GM23338 (cell line): Measurements from ENCODE around the gene AQP3. TPM values are rescaled to one million over a fixed set of nuclear protein-coding genes. Genes with fewer than 3 reads are reported as not detected.

Source experiments
- ATAC-seq: fragments of 200-7000 bp; cut with Tn5 transposase; 3 replicates; pipeline ENCODE4 v1.9.1; 2020
- DNase-seq: peaks from one replicate; pipeline ENCODE4 v3.0.0-alpha.2; 2015; ENCODE audit warnings: low spot score
- H2AFZ ChIP-seq: fragments of 200-600 bp; sonication (generic); 2 replicates; pipeline ENCODE4 v1.8.0; 2016; ENCODE audit warnings: antibody characterized with exemption, mild to moderate bottlenecking, moderate library complexity
- H3F3A ChIP-seq: fragments of 200-600 bp; sonication (generic); replicated peaks from 2 replicates; pipeline ENCODE4 v1.8.0; 2017; ENCODE audit warnings: antibody characterized with exemption, mixed run types, low read depth
- H3K27ac ChIP-seq: fragments of 200-600 bp; sonication (generic); 2 replicates; pipeline ENCODE4 v1.6.1; 2016; ENCODE audit warnings: low read depth
- H3K27me3 ChIP-seq: fragments of 200-600 bp; sonication (generic); 2 replicates; pipeline ENCODE4 v1.8.0; 2016; ENCODE audit warnings: mild to moderate bottlenecking, mixed run types, moderate library complexity; ENCODE audit not compliant: insufficient read depth
- H3K36me3 ChIP-seq: fragments of 200-600 bp; sonication (generic); 2 replicates; pipeline ENCODE4 v1.8.0; 2016; ENCODE audit warnings: mild to moderate bottlenecking; ENCODE audit not compliant: insufficient read depth
- H3K4me1 ChIP-seq: fragments of 200-600 bp; sonication (generic); 2 replicates; pipeline ENCODE4 v1.8.0; 2016; ENCODE audit warnings: mild to moderate bottlenecking, moderate library complexity; ENCODE audit not compliant: insufficient read depth
- H3K4me2 ChIP-seq: fragments of 200-600 bp; sonication (generic); 2 replicates; pipeline ENCODE4 v1.7.1; 2017; ENCODE audit warnings: mixed run types
- H3K4me3 ChIP-seq: fragments of 200-600 bp; sonication (generic); 2 replicates; pipeline ENCODE4 v1.6.1; 2016; ENCODE audit warnings: mixed run types
- H3K79me2 ChIP-seq: fragments of 200-600 bp; sonication (generic); replicated peaks from 2 replicates; pipeline ENCODE4 v1.8.0; 2017; ENCODE audit warnings: mild to moderate bottlenecking; ENCODE audit not compliant: insufficient read depth
- H3K9me2 ChIP-seq: fragments of 200-600 bp; sonication (generic); 2 replicates; pipeline ENCODE4 v1.8.0; 2017; ENCODE audit not compliant: insufficient read depth
- H4K20me1 ChIP-seq: fragments of 200-600 bp; sonication (generic); replicated peaks from 2 replicates; pipeline ENCODE4 v1.8.0; 2017; ENCODE audit warnings: mild to moderate bottlenecking; ENCODE audit not compliant: insufficient read depth
- H3K27ac Mint-ChIP-seq: 2 replicates; pipeline ENCODE4 v1.8.0; 2020; ENCODE audit warnings: inconsistent platforms, mild to moderate bottlenecking, moderate library complexity, mixed read lengths
- H3K27me3 Mint-ChIP-seq: 3 replicates; pipeline ENCODE4 v1.8.0; 2022; ENCODE audit warnings: low read depth, mild to moderate bottlenecking, moderate library complexity, mixed read lengths, inconsistent platforms; ENCODE audit not compliant: insufficient read depth, poor library complexity
- H3K36me3 Mint-ChIP-seq: 3 replicates; pipeline ENCODE4 v1.8.0; 2021; ENCODE audit warnings: low read depth, mild to moderate bottlenecking, inconsistent platforms, moderate library complexity, mixed read lengths
- H3K4me1 Mint-ChIP-seq: 3 replicates; pipeline ENCODE4 v1.8.0; 2020; ENCODE audit warnings: mild to moderate bottlenecking, inconsistent platforms, mixed read lengths
- H3K4me3 Mint-ChIP-seq: 3 replicates; pipeline ENCODE4 v1.8.0; 2021; ENCODE audit warnings: moderate library complexity, mild to moderate bottlenecking, inconsistent platforms, mixed read lengths
- H3K9me3 Mint-ChIP-seq: 3 replicates; pipeline ENCODE4 v1.8.0; 2020; ENCODE audit warnings: moderate library complexity, mild to moderate bottlenecking, inconsistent platforms, mixed read lengths
- CREB1 ChIP-seq: fragments of 250-450 bp; sonication (Bioruptor Pico); IDR thresholded peaks from 2 replicates; pipeline ENCODE4 v1.5.0; 2020; ENCODE audit warnings: low read depth, mild to moderate bottlenecking, moderate library complexity
- EZH2 ChIP-seq: fragments of 200-600 bp; sonication (generic); IDR thresholded peaks from one replicate; pipeline ENCODE4 v1.8.0; 2017; ENCODE audit warnings: antibody characterized with exemption, mild to moderate bottlenecking, low read depth; ENCODE audit not compliant: unreplicated experiment
- EZH2phosphoT487 ChIP-seq: fragments of 200-600 bp; sonication (generic); IDR thresholded peaks from one replicate; pipeline ENCODE4 v1.8.1; 2018; ENCODE audit warnings: antibody characterized with exemption; ENCODE audit not compliant: unreplicated experiment
- NANOG ChIP-seq: IDR thresholded peaks from 2 replicates; pipeline ENCODE4 v1.6.1; 2016; ENCODE audit warnings: antibody characterized with exemption, borderline replicate concordance
- STAT1 ChIP-seq: IDR thresholded peaks from one replicate; pipeline ENCODE4 v1.6.1; 2016; ENCODE audit warnings: antibody characterized with exemption; ENCODE audit not compliant: unreplicated experiment
- ZNF114 ChIP-seq: fragments of 250-450 bp; sonication (Bioruptor Pico); IDR thresholded peaks from 2 replicates; pipeline ENCODE4 v1.5.0; 2020; ENCODE audit warnings: mild to moderate bottlenecking, moderate library complexity
- ZNF331 ChIP-seq: fragments of 250-450 bp; sonication (Bioruptor Pico); IDR thresholded peaks from 2 replicates; pipeline ENCODE4 v1.5.0; 2020; ENCODE audit warnings: low read depth, mild to moderate bottlenecking, moderate library complexity
- polyA plus RNA-seq: library from polyadenylated mRNA; unstranded; fragments of >200 nt; fragmentation: Nextera tagmentation; extraction: Ambion mirVana; gene quantifications from 2 replicates; pipeline ENCODE4 v1.2.1, GENCODE V29; 2016
- total RNA-seq: library from RNA; depleted of rRNA; stranded (reverse); fragments of >200 nt; shearing (Covaris generic); gene quantifications from 2 replicates; pipeline ENCODE4 v1.2.3, GENCODE V29; 2014
- TF ChIP-seq, protein P1 (sequence below): fragments of 250-450 bp; sonication (Bioruptor Pico); IDR thresholded peaks from 2 replicates; pipeline ENCODE4 v1.5.0; 2020; ENCODE audit warnings: mild to moderate bottlenecking, moderate library complexity
- TF ChIP-seq, protein P2 (sequence below), 2 experiments: fragments of 200-600 bp in 1 of 2; sonication (generic) in 1 of 2; conservative IDR thresholded peaks; 2 replicates each; pipeline versions ENCODE4 v1.5.1 to v1.6.1; 2016 to 2017; ENCODE audit warnings: antibody characterized with exemption in 2 of 2, low read depth in 2 of 2, mild to moderate bottlenecking in 2 of 2, moderate library complexity in 1 of 2
- TF ChIP-seq, protein P3 (sequence below): IDR thresholded peaks from one replicate; pipeline ENCODE4 v1.6.1; 2018; ENCODE audit warnings: antibody characterized with exemption; ENCODE audit not compliant: unreplicated experiment
- TF ChIP-seq, protein P4 (sequence below): IDR thresholded peaks from 2 replicates; pipeline ENCODE4 v1.6.1; 2016; ENCODE audit warnings: antibody characterized with exemption

The AQP3 gene
- total and polyA plus RNA-seq, 2 experiments from 2014 or later = 1.4 to 3.5 TPM

DNA sequence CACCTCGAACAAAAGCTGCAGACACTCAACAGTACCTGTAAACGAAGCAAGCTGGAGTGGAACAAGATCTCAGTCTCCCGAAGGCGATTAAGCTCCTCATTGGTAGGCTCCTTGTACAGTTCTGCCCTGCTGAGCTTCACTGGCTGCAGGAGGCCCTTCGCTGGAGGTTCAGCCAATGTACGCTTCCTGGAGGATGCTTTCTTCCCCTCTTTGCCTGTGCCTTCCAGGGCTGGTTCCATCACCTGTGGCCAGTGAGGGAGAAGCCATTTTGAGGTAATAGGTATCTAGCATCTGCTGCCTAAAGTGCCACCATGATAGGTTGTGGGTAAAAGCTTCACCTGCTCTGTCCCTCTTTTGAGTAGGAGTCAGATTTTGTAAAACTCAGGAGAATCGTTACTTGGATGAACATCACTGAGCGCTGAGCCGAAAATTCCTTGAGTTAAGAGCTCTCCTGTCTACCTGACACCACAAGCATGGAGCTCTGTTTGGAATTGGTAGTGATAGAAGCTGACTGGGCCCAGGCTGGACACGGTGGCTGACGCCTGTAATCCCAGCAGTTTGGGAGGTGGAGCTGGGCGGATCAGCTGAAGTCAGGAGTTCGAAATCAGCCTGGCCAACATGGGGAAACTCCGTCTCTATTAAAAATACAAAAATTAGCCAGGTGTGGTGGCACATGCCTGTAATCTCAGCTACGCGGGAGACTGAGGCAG, 24.9 kb upstream of the AQP3 start (continued):
- TF ChIP-seq, protein P1, sequence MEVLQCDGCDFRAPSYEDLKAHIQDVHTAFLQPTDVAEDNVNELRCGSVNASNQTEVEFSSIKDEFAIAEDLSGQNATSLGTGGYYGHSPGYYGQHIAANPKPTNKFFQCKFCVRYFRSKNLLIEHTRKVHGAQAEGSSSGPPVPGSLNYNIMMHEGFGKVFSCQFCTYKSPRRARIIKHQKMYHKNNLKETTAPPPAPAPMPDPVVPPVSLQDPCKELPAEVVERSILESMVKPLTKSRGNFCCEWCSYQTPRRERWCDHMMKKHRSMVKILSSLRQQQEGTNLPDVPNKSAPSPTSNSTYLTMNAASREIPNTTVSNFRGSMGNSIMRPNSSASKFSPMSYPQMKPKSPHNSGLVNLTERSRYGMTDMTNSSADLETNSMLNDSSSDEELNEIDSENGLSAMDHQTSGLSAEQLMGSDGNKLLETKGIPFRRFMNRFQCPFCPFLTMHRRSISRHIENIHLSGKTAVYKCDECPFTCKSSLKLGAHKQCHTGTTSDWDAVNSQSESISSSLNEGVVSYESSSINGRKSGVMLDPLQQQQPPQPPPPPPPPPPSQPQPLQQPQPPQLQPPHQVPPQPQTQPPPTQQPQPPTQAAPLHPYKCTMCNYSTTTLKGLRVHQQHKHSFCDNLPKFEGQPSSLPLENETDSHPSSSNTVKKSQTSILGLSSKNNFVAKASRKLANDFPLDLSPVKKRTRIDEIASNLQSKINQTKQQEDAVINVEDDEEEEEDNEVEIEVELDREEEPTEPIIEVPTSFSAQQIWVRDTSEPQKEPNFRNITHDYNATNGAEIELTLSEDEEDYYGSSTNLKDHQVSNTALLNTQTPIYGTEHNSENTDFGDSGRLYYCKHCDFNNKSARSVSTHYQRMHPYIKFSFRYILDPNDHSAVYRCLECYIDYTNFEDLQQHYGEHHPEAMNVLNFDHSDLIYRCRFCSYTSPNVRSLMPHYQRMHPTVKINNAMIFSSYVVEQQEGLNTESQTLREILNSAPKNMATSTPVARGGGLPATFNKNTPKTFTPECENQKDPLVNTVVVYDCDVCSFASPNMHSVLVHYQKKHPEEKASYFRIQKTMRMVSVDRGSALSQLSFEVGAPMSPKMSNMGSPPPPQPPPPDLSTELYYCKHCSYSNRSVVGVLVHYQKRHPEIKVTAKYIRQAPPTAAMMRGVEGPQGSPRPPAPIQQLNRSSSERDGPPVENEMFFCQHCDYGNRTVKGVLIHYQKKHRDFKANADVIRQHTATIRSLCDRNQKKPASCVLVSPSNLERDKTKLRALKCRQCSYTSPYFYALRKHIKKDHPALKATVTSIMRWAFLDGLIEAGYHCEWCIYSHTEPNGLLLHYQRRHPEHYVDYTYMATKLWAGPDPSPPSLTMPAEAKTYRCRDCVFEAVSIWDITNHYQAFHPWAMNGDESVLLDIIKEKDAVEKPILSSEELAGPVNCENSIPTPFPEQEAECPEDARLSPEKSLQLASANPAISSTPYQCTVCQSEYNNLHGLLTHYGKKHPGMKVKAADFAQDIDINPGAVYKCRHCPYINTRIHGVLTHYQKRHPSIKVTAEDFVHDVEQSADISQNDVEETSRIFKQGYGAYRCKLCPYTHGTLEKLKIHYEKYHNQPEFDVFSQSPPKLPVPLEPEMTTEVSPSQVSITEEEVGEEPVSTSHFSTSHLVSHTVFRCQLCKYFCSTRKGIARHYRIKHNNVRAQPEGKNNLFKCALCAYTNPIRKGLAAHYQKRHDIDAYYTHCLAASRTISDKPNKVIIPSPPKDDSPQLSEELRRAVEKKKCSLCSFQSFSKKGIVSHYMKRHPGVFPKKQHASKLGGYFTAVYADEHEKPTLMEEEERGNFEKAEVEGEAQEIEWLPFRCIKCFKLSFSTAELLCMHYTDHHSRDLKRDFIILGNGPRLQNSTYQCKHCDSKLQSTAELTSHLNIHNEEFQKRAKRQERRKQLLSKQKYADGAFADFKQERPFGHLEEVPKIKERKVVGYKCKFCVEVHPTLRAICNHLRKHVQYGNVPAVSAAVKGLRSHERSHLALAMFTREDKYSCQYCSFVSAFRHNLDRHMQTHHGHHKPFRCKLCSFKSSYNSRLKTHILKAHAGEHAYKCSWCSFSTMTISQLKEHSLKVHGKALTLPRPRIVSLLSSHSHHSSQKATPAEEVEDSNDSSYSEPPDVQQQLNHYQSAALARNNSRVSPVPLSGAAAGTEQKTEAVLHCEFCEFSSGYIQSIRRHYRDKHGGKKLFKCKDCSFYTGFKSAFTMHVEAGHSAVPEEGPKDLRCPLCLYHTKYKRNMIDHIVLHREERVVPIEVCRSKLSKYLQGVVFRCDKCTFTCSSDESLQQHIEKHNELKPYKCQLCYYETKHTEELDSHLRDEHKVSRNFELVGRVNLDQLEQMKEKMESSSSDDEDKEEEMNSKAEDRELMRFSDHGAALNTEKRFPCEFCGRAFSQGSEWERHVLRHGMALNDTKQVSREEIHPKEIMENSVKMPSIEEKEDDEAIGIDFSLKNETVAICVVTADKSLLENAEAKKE (CRISPR knock-in tag) = no peak
- TF ChIP-seq, protein P2, sequence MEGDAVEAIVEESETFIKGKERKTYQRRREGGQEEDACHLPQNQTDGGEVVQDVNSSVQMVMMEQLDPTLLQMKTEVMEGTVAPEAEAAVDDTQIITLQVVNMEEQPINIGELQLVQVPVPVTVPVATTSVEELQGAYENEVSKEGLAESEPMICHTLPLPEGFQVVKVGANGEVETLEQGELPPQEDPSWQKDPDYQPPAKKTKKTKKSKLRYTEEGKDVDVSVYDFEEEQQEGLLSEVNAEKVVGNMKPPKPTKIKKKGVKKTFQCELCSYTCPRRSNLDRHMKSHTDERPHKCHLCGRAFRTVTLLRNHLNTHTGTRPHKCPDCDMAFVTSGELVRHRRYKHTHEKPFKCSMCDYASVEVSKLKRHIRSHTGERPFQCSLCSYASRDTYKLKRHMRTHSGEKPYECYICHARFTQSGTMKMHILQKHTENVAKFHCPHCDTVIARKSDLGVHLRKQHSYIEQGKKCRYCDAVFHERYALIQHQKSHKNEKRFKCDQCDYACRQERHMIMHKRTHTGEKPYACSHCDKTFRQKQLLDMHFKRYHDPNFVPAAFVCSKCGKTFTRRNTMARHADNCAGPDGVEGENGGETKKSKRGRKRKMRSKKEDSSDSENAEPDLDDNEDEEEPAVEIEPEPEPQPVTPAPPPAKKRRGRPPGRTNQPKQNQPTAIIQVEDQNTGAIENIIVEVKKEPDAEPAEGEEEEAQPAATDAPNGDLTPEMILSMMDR (conservative IDR thresholded peaks at IDR 0.05; ENCODE audit: low read depth in 2 of 2) = no peak
- no peak for TF ChIP-seq NANOG
- TF ChIP-seq ZNF114 (CRISPR knock-in tag) = no peak
- no peak for TF ChIP-seq EZH2

DNA sequence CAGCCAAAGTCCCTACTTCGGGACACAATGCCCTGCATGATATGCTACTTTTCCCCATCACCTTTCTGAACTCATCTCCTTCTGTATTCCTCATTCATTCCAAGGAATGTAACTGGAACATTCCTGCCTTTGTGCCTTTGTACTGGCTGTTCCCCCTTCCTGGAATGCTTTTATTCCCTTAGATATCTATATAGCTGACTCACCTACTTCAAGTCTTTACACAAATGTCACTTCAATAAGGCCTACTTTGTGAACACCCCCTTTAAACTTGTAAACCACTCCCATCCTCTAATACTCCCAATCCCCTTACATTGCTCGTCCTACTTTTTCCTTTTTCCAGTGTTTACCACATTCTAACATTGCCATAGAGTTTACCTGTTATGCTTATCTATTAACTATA, 24.0 kb upstream of the AQP3 start:
- H3K4me3 Mint-ChIP-seq = no peak overlapping the region
- no peak for ATAC-seq
- Histone ChIP-seq H3K4me3 (no peak overlapping the region), H3K36me3 (peaks cover 9% of the 10 kb centered on the region), H3K27me3 (no peaks in the 10 kb centered on the region), H2AFZ (no peak overlapping the region), H3K9me2 (no peaks in the 10 kb centered on the region), H4K20me1 (no peaks in the 10 kb centered on the region), H3K4me1 (peaks cover 4% of the 10 kb centered on the region; the same call in 1 of the 2 replicates), H3K27ac (no peak overlapping the region), H3K79me2 (peaks cover 24% of the 10 kb centered on the region), H3F3A (0 out of 2 replicates have a peak, but pooled peaks cover 3% of the 10 kb centered on the region), H3K4me2 (no peak overlapping the region)
- H3K27me3 Mint-ChIP-seq = peaks cover 13% of the 10 kb centered on the region
- peaks cover 57% of the 10 kb centered on the region for H3K36me3 Mint-ChIP-seq
- H3K27ac Mint-ChIP-seq = no peak overlapping the region
- H3K9me3 Mint-ChIP-seq = no peaks in the 10 kb centered on the region
- DNase-seq = no peak
- peaks cover 4% of the 10 kb centered on the region; the same call in 1 of the 3 replicates for H3K4me1 Mint-ChIP-seq
- TF ChIP-seq EZH2phosphoT487 (no peak), NANOG (no peak), ZNF331 (CRISPR knock-in tag) (no peak), STAT1 (no peak), EZH2 (no peak), CREB1 (CRISPR knock-in tag) (no peak)
- TF ChIP-seq, protein P3, sequence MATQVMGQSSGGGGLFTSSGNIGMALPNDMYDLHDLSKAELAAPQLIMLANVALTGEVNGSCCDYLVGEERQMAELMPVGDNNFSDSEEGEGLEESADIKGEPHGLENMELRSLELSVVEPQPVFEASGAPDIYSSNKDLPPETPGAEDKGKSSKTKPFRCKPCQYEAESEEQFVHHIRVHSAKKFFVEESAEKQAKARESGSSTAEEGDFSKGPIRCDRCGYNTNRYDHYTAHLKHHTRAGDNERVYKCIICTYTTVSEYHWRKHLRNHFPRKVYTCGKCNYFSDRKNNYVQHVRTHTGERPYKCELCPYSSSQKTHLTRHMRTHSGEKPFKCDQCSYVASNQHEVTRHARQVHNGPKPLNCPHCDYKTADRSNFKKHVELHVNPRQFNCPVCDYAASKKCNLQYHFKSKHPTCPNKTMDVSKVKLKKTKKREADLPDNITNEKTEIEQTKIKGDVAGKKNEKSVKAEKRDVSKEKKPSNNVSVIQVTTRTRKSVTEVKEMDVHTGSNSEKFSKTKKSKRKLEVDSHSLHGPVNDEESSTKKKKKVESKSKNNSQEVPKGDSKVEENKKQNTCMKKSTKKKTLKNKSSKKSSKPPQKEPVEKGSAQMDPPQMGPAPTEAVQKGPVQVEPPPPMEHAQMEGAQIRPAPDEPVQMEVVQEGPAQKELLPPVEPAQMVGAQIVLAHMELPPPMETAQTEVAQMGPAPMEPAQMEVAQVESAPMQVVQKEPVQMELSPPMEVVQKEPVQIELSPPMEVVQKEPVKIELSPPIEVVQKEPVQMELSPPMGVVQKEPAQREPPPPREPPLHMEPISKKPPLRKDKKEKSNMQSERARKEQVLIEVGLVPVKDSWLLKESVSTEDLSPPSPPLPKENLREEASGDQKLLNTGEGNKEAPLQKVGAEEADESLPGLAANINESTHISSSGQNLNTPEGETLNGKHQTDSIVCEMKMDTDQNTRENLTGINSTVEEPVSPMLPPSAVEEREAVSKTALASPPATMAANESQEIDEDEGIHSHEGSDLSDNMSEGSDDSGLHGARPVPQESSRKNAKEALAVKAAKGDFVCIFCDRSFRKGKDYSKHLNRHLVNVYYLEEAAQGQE = no peak
- TF ChIP-seq, protein P4, sequence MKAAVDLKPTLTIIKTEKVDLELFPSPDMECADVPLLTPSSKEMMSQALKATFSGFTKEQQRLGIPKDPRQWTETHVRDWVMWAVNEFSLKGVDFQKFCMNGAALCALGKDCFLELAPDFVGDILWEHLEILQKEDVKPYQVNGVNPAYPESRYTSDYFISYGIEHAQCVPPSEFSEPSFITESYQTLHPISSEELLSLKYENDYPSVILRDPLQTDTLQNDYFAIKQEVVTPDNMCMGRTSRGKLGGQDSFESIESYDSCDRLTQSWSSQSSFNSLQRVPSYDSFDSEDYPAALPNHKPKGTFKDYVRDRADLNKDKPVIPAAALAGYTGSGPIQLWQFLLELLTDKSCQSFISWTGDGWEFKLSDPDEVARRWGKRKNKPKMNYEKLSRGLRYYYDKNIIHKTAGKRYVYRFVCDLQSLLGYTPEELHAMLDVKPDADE = no peak
